ENCODE results near the gene NANS. TPM values are rescaled to one million over a fixed set of nuclear protein-coding genes. Genes with fewer than 3 reads are reported as not detected.

Gene NANS
- total and polyA plus RNA-seq, 2 of the 8 experiments (the other 6 are each of a cell fraction or from before 2014, with no cell fraction given): 56.5 to 67.3 TPM

DNA sequence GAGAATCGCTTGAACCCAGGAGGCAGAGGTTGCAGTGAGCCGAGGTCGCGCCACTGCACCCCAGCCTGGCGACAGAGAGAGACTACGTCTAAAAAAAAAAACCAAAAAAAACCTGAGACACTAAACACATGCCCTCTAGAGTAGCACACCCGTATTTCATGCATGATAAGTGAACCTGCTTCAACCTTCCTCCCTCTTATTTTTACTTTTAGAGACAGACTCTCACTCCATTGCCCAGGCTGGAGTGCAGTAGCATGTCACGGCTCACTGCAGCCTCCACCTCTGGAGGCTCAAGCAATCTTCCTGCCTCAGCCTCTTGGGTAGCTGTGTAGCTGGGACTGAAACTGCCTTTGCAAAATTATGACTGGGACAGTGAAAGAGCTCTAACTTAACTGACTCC is 17.6 kb upstream of the NANS start:
- Histone ChIP-seq H2BK15ac (ENCODE audit: low read length) (no peak overlapping the region), H4K8ac (ENCODE audit: extremely low read depth, insufficient read depth, low read length) (no peak overlapping the region), H2BK120ac (replicated peaks; ENCODE audit: low read depth, low read length) (no peak overlapping the region), H4K5ac (ENCODE audit: insufficient read length, low read depth, low read length) (no peak overlapping the region), H3K14ac (ENCODE audit: insufficient read length) (no peak overlapping the region), H2BK12ac (ENCODE audit: low read depth, low read length) (no peak overlapping the region), H3K36me3 (ENCODE audit: control insufficient read depth in 2 of 4, insufficient read depth in 4 of 4, low read length in 3 of 4) (no peaks in the 10 kb centered on the region), H3K27ac (ENCODE audit: low read depth, low read length) (no peak overlapping the region), H3K9ac (replicated peaks in 1 of 4; ENCODE audit: extremely low read depth in 1 of 4, low read depth in 3 of 4, low read length in 3 of 4) (no peak overlapping the region), H4K91ac (replicated peaks; ENCODE audit: insufficient read length, low read length) (no peak overlapping the region), H3K56ac (replicated peaks; ENCODE audit: insufficient read length, low read depth, low read length) (no peak overlapping the region), H3K4me3 (ENCODE audit: extremely low read depth in 1 of 4, insufficient read depth in 2 of 4, low read depth in 3 of 4, low read length in 4 of 4) (no peak overlapping the region), H2BK20ac (ENCODE audit: low read length) (no peak overlapping the region), H3K79me1 (ENCODE audit: low read depth, low read length) (no peaks in the 10 kb centered on the region), H3K23me2 (ENCODE audit: low read depth, low read length) (no peaks in the 10 kb centered on the region), H3K79me2 (ENCODE audit: control insufficient read depth in 1 of 2, insufficient read depth in 2 of 2, low read length in 2 of 2) (no peaks in the 10 kb centered on the region), H2AFZ (ENCODE audit: low read length) (no peak overlapping the region), H3K9me3 (ENCODE audit: insufficient read depth in 2 of 2, low read depth in 1 of 2, low read length in 1 of 2) (no peaks in the 10 kb centered on the region), H4K20me1 (replicated peaks in 1 of 2; ENCODE audit: control insufficient read depth in 1 of 2, insufficient read depth in 2 of 2, low read length in 2 of 2) (no peaks in the 10 kb centered on the region), H2BK5ac (ENCODE audit: low read depth, low read length) (no peak overlapping the region), H3K4ac (replicated peaks; ENCODE audit: insufficient read length, low read depth, low read length) (no peak overlapping the region), H3K23ac (ENCODE audit: insufficient read length) (no peak overlapping the region), H3K27me3 (replicated peaks in 1 of 4; ENCODE audit: control insufficient read depth in 3 of 4, extremely low read depth in 1 of 4, insufficient read depth in 3 of 4, low read length in 3 of 4) (peaks cover 0 to 3% (median 0%) of the 10 kb centered on the region in 4 experiments; a peak in 1 of 7 replicates), H3K4me1 (replicated peaks in 1 of 4; ENCODE audit: control insufficient read depth in 3 of 4, insufficient read depth in 4 of 4, low read length in 3 of 4) (no peaks in the 10 kb centered on the region), H3K18ac (ENCODE audit: extremely low read depth, low read length) (no peak overlapping the region), H3K4me2 (ENCODE audit: insufficient read depth in 1 of 2, low read depth in 2 of 2, low read length in 2 of 2) (no peak overlapping the region), H2AK5ac (ENCODE audit: low read depth, low read length) (no peak overlapping the region)
- CTCF ChIA-PET (ENCODE audit: partially characterized antibody): interaction anchor here (0.6 to 1.2 kb wide), 2 partner anchors 156 to 173 kb away, joined by 3 read pairs; no protein-coding TSS in a partner anchor
- FAIRE-seq (no peak), DNase-seq (ENCODE audit: low read depth in 1 of 2, low spot score in 2 of 2) (no peak)
- WGBS, 2 experiments (ENCODE audit: extremely low coverage in 1 of 2, insufficient coverage in 1 of 2, insufficient read length in 1 of 2, insufficient replicate concordance in 2 of 2, low coverage in 1 of 2, low lambda C conversion rate in 2 of 2, missing lambda C conversion rate in 1 of 2): 86% methylated on average over 8 of the region's 8 CpGs; no CpG with 5 or more reads in 1 of the 2 experiments
- POLR2A ChIA-PET (ENCODE audit: partially characterized antibody): no interaction called here
